Measurements from ENCODE around the gene REX1BD. TPM values are rescaled to one million over a fixed set of nuclear protein-coding genes. Genes with fewer than 3 reads are reported as not detected.

The REX1BD gene
- total and polyA plus RNA-seq, 2 of the 13 experiments (the other 11 are each of a cell fraction or from before 2014, with no cell fraction given): 7.5 to 25.4 TPM

DNA sequence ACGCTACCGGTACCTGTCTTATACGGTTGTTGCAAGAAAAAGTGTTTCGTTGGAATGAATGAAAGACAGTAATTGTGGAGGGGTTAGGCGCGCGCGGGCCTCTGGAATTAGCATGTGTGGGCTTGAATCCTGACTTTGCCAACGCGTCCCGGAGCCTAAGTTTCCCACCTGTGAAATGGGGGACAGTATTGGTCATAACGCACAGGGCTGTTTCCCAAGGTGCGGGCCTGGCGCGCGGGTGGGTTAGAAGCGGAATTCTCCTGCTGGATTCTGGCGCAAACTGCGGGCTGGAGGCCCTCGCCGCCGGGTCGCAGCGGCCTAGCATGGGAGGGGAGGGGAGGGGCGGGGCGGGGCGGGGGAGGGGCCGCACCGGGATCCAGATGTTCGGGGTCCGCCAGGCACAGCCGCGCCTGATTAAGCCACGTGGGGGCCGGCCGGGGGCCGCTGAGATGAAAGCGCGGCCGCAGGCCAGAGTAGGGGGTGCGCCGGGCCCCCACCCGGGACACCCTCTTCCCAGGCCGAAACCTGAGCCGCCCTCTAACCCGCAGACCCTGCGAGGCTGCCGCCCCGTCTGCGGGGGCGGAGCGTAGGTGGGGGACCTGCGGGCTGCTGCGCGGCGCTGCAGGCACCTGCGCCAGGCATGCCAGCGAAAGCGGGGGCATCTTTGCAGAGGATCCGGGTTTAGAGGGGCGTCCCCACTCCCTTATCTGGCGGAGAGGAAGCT, 22.9 kb downstream of the REX1BD start (continued):
- no peak for TF ChIP-seq HES4 (CRISPR knock-in tag; IDR thresholded peaks at IDR 0.05; ENCODE audit: borderline replicate concordance)
- TF ChIP-seq, protein P1, sequence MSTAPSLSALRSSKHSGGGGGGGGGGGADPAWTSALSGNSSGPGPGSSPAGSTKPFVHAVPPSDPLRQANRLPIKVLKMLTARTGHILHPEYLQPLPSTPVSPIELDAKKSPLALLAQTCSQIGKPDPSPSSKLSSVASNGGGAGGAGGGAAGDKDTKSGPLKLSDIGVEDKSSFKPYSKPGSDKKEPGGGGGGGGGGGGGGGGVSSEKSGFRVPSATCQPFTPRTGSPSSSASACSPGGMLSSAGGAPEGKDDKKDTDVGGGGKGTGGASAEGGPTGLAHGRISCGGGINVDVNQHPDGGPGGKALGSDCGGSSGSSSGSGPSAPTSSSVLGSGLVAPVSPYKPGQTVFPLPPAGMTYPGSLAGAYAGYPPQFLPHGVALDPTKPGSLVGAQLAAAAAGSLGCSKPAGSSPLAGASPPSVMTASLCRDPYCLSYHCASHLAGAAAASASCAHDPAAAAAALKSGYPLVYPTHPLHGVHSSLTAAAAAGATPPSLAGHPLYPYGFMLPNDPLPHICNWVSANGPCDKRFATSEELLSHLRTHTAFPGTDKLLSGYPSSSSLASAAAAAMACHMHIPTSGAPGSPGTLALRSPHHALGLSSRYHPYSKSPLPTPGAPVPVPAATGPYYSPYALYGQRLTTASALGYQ (CRISPR knock-in tag; IDR thresholded peaks at IDR 0.05): no peak; the same call in 1 of the 2 replicates
- no peak for TF ChIP-seq ZNF460 (CRISPR knock-in tag; IDR thresholded peaks at IDR 0.05; ENCODE audit: borderline replicate concordance)
- no peak for TF ChIP-seq NFE2L1 (CRISPR knock-in tag; IDR thresholded peaks at IDR 0.05; ENCODE audit: borderline replicate concordance)
- TF ChIP-seq ZNF75D (CRISPR knock-in tag; IDR thresholded peaks at IDR 0.05; ENCODE audit: borderline replicate concordance): no peak
- TF ChIP-seq RFX3 (CRISPR knock-in tag; IDR thresholded peaks at IDR 0.05): no peak
- peak; percentile 68 for TF ChIP-seq GABPB1 (CRISPR knock-in tag; IDR thresholded peaks at IDR 0.05)
- TF ChIP-seq RFXAP (CRISPR knock-in tag; IDR thresholded peaks at IDR 0.05; ENCODE audit: borderline replicate concordance): no peak
- TF ChIP-seq ZSCAN31 (CRISPR knock-in tag; IDR thresholded peaks at IDR 0.05; ENCODE audit: low read depth): no peak
- peak; percentile 33 for TF ChIP-seq RBM39 (IDR thresholded peaks at IDR 0.05; ENCODE audit: low read depth, low read length, poor library complexity, severe bottlenecking)
- TF ChIP-seq ESRRA (CRISPR knock-in tag; IDR thresholded peaks at IDR 0.05; ENCODE audit: low read depth): no peak
- TF ChIP-seq SIX4 (CRISPR knock-in tag; IDR thresholded peaks at IDR 0.05): peak; percentile 92
- TF ChIP-seq JUNB (CRISPR knock-in tag; IDR thresholded peaks at IDR 0.05; ENCODE audit: borderline replicate concordance): no peak
- no peak for TF ChIP-seq YY1 (IDR thresholded peaks at IDR 0.05; ENCODE audit: insufficient read depth, insufficient replicate concordance, low read depth, low read length)
- no peak for TF ChIP-seq ZNF256 (CRISPR knock-in tag; conservative IDR thresholded peaks at IDR 0.05)
- no peak for TF ChIP-seq HOXA7 (CRISPR knock-in tag; IDR thresholded peaks at IDR 0.05)
- TF ChIP-seq MXD4 (CRISPR knock-in tag; IDR thresholded peaks at IDR 0.05): no peak
- no peak for TF ChIP-seq ZC3H13 (CRISPR knock-in tag; IDR thresholded peaks at IDR 0.05)
- TF ChIP-seq MBD4 (IDR thresholded peaks at IDR 0.05; ENCODE audit: borderline replicate concordance, low read length): no peak
- 0 out of 2 replicates have a peak, but pooled peaks have one; percentile 18 for TF ChIP-seq FOSL1 (CRISPR knock-in tag; IDR thresholded peaks at IDR 0.05; ENCODE audit: borderline replicate concordance)
- no peak; the same call in 1 of the 2 replicates for TF ChIP-seq HNF4G (IDR thresholded peaks at IDR 0.05; ENCODE audit: borderline replicate concordance, low read depth, low read length)
- TF ChIP-seq HNF4G (CRISPR knock-in tag; IDR thresholded peaks at IDR 0.05; ENCODE audit: borderline replicate concordance, low read depth): no peak
- no peak for TF ChIP-seq TP53 (CRISPR knock-in tag; conservative IDR thresholded peaks at IDR 0.05)
- no peak for TF ChIP-seq ARNT2 (CRISPR knock-in tag; IDR thresholded peaks at IDR 0.05; ENCODE audit: low read depth)
- TF ChIP-seq ZFP90 (CRISPR knock-in tag; IDR thresholded peaks at IDR 0.05; ENCODE audit: borderline replicate concordance): no peak
- no peak for TF ChIP-seq TMF1 (CRISPR knock-in tag; IDR thresholded peaks at IDR 0.05; ENCODE audit: low read depth)
- TF ChIP-seq, protein P2, sequence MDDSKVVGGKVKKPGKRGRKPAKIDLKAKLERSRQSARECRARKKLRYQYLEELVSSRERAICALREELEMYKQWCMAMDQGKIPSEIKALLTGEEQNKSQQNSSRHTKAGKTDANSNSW (CRISPR knock-in tag; IDR thresholded peaks at IDR 0.05; ENCODE audit: borderline replicate concordance): no peak
- TF ChIP-seq AHR (CRISPR knock-in tag; IDR thresholded peaks at IDR 0.05): no peak
- 0 out of 2 replicates have a peak, but pooled peaks have one; percentile 58 for TF ChIP-seq PCBP1 (IDR thresholded peaks at IDR 0.05; ENCODE audit: borderline replicate concordance, low read depth, low read length)
- no peak for TF ChIP-seq MTA1 (CRISPR knock-in tag; IDR thresholded peaks at IDR 0.05; ENCODE audit: borderline replicate concordance)
- TF ChIP-seq KDM2A (CRISPR knock-in tag; IDR thresholded peaks at IDR 0.05; ENCODE audit: borderline replicate concordance, low read depth): peak; percentile 70
